ENCODE measurements around the gene SS18L1. TPM values are rescaled to one million over a fixed set of nuclear protein-coding genes. Genes with fewer than 3 reads are reported as not detected.

Gene SS18L1
- total RNA-seq, 1 experiment from 2014 or later, result 29.0 TPM

DNA sequence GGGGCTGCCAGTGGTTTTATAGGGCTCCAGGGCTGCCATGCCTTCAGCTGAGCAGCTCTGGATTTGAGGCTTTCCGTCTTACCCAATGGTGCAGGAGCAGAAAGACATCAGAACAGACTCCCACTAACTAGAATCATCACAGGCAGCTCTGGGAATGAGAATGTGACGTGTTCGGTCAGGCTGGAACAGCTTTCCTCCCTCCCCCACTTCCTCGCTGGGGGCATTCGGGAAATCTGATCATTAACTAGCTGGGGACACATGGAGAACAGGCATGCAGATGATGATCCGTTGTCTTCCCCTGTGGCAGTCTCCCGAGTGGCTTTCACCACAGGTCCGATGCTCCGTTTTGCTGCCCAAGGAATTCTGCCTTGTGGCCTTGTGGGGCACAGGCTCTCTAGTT lies 33.7 kb downstream of the SS18L1 start:
- Histone ChIP-seq H4K20me1 (ENCODE audit: insufficient read depth) (no peaks in the 10 kb centered on the region), H3K9me3 (ENCODE audit: insufficient read depth, low read depth) (no peaks in the 10 kb centered on the region), H3K27ac (no peak overlapping the region), H3K4me3 (no peak overlapping the region), H3K9me2 (ENCODE audit: insufficient read depth) (no peaks in the 10 kb centered on the region), H2AFZ (no peak overlapping the region), H3F3A (ENCODE audit: insufficient read depth, low read depth) (peaks cover 21% of the 10 kb centered on the region; the same call in 1 of the 2 replicates), H3K4me2 (no peak overlapping the region), H3K36me3 (ENCODE audit: low read depth) (0 out of 2 replicates have a peak, but pooled peaks cover 7% of the 10 kb centered on the region), H3K4me1 (replicated peaks; ENCODE audit: insufficient read depth) (peaks cover 12% of the 10 kb centered on the region), H3K27me3 (ENCODE audit: insufficient read depth, low read depth) (no peaks in the 10 kb centered on the region), H3K79me2 (ENCODE audit: low read depth) (peaks cover 7% of the 10 kb centered on the region)
- BruUV-seq (replicated peaks), result no TSS peak
- CTCF ChIA-PET, result no interaction called here
- no peak for TF ChIP-seq EZH2 (IDR thresholded peaks at IDR 0.05; ENCODE audit: low read depth)
- TF ChIP-seq, protein P1, sequence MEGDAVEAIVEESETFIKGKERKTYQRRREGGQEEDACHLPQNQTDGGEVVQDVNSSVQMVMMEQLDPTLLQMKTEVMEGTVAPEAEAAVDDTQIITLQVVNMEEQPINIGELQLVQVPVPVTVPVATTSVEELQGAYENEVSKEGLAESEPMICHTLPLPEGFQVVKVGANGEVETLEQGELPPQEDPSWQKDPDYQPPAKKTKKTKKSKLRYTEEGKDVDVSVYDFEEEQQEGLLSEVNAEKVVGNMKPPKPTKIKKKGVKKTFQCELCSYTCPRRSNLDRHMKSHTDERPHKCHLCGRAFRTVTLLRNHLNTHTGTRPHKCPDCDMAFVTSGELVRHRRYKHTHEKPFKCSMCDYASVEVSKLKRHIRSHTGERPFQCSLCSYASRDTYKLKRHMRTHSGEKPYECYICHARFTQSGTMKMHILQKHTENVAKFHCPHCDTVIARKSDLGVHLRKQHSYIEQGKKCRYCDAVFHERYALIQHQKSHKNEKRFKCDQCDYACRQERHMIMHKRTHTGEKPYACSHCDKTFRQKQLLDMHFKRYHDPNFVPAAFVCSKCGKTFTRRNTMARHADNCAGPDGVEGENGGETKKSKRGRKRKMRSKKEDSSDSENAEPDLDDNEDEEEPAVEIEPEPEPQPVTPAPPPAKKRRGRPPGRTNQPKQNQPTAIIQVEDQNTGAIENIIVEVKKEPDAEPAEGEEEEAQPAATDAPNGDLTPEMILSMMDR (conservative IDR thresholded peaks at IDR 0.05), result no peak
- intact Hi-C loops (cut with micrococcal nuclease; ENCODE audit: unreplicated experiment), result no loop called here
- POLR2A ChIA-PET (ENCODE audit: unreplicated experiment), result no interaction called here
- no peak for DNase-seq

DNA sequence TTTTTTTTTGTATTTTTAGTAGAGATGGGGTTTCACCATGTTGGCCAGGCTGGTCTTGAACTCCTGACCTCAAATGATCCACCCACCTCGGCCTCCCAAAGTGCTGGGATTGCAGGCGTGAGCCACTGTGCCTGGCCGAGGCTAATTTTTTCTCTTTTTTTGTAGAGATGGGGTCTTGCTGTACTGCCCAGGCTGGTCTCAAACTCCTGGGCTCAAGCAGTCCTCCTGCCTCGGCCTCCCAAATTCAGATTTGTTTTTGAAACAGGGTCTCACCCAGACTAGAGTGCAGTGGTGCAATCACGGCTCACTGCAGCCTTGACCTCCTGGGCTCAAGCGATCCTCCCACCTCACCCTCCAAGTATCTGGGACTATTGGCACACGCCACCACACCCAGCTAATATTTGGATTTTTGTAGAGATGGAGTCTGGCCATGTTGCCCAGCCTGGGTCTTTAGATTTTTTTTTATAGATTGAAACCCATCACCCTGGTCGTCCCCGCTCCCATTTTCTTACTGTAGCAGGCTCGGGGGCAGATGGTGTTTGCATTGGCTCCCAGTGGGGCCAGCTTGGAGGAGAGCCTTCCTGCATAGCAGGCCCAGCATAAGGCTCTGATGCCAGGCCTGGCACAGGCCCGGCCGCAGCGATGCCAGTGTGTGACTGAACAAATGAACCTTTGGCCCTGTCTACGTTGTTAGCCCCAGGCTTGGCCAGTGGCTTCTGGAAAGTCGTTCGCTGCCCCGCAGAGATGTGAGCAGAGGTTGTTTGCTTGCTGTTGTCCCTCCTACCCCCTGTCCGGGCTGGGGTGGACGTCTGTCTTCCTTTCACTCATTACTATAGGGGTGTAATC lies 35.0 kb downstream of the SS18L1 start:
- intact Hi-C loops (cut with micrococcal nuclease; ENCODE audit: unreplicated experiment), result no loop called here
- Histone ChIP-seq H3K36me3 (ENCODE audit: low read depth) (0 out of 2 replicates have a peak, but pooled peaks cover 7% of the 10 kb centered on the region), H4K20me1 (ENCODE audit: insufficient read depth) (no peaks in the 10 kb centered on the region), H3K9me3 (ENCODE audit: insufficient read depth, low read depth) (no peaks in the 10 kb centered on the region), H3K4me3 (no peak overlapping the region), H3K4me1 (replicated peaks; ENCODE audit: insufficient read depth) (peaks cover 12% of the 10 kb centered on the region), H3F3A (ENCODE audit: insufficient read depth, low read depth) (peaks cover 21% of the 10 kb centered on the region; the same call in 1 of the 2 replicates), H3K4me2 (no peak overlapping the region), H3K27me3 (ENCODE audit: insufficient read depth, low read depth) (no peaks in the 10 kb centered on the region), H3K9me2 (ENCODE audit: insufficient read depth) (no peaks in the 10 kb centered on the region), H3K27ac (no peak overlapping the region), H3K79me2 (ENCODE audit: low read depth) (peaks cover 15% of the 10 kb centered on the region), H2AFZ (no peak overlapping the region)
- no TSS peak for BruUV-seq (replicated peaks)
- TF ChIP-seq, protein P1 (conservative IDR thresholded peaks at IDR 0.05), result no peak
- TF ChIP-seq EZH2 (IDR thresholded peaks at IDR 0.05; ENCODE audit: low read depth), result no peak
- CTCF ChIA-PET, result no interaction called here
- DNase-seq, result no peak
- POLR2A ChIA-PET (ENCODE audit: unreplicated experiment), result no interaction called here

DNA sequence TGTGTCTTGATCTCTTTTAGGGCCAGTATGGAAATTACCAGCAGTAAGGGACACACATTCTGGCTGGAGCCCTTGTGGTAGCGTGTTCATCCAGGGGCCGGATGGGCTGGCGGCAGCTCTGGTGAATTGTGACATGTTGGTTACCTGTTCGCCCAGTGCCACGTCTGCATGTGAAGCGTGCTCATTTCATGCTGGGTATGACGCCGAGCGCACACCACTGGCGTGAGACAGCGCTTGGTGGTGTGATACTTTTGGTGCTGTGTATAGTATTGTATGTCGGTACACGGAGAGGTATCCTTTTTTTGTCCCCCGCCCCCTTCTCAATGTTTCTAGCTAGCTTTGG lies 35.6 kb downstream of the SS18L1 start:
- Histone ChIP-seq H3K36me3 (ENCODE audit: low read depth) (0 out of 2 replicates have a peak, but pooled peaks cover 7% of the 10 kb centered on the region), H3K27me3 (ENCODE audit: insufficient read depth, low read depth) (no peaks in the 10 kb centered on the region), H3K4me2 (no peak overlapping the region), H3F3A (ENCODE audit: insufficient read depth, low read depth) (peaks cover 21% of the 10 kb centered on the region; the same call in 1 of the 2 replicates), H3K4me1 (replicated peaks; ENCODE audit: insufficient read depth) (peaks cover 17% of the 10 kb centered on the region), H3K27ac (no peak overlapping the region), H3K9me2 (ENCODE audit: insufficient read depth) (no peaks in the 10 kb centered on the region), H4K20me1 (ENCODE audit: insufficient read depth) (no peaks in the 10 kb centered on the region), H3K4me3 (no peak overlapping the region), H2AFZ (no peak overlapping the region), H3K9me3 (ENCODE audit: insufficient read depth, low read depth) (no peaks in the 10 kb centered on the region), H3K79me2 (ENCODE audit: low read depth) (peaks cover 21% of the 10 kb centered on the region)
- DNase-seq, result no peak
- no peak for TF ChIP-seq EZH2 (IDR thresholded peaks at IDR 0.05; ENCODE audit: low read depth)
- TF ChIP-seq, protein P1 (conservative IDR thresholded peaks at IDR 0.05), result no peak
- BruUV-seq (replicated peaks), result no TSS peak
- intact Hi-C loops (cut with micrococcal nuclease; ENCODE audit: unreplicated experiment), result no loop called here
- CTCF ChIA-PET, result no interaction called here
- POLR2A ChIA-PET (ENCODE audit: unreplicated experiment), result no interaction called here
